Endothelial cell of umbilical vein (primary cell): Measurements from ENCODE around the gene ZIC1. TPM values are rescaled to one million over a fixed set of nuclear protein-coding genes. Genes with fewer than 3 reads are reported as not detected.
A peak's percentile ranks its signal among the peaks of the same experiment; 100 is the strongest.

Experiments used
- BruUV-seq: library from RNA; stranded (reverse); fragments of 400-500 nt; replicated peaks from 2 replicates; lab custom pipeline; 2021; lab: Mats Ljungman, UMichigan
- CTCF ChIA-PET: fragments of 300-600, 350-600 bp; sonication (Branson Sonifier 250); formaldehyde crosslinking; loops from one replicate; lab custom pipeline; 2021; ENCODE audit warnings: antibody characterized with exemption, inconsistent platforms; lab: Charles Lee
- POLR2A ChIA-PET: fragments of 300-600, 350-600 bp; sonication (Branson Sonifier 250); formaldehyde crosslinking; loops from one replicate; lab custom pipeline; 2021; ENCODE audit warnings: antibody characterized with exemption, inconsistent platforms; lab: Charles Lee
- DNase-seq: peaks from one replicate; pipeline ENCODE4 v3.0.0-alpha.2; 2011; ENCODE audit warnings: low read depth, low spot score
- FAIRE-seq: peaks from 2 replicates; lab custom pipeline; 2011; peaks lifted over from hg19 to GRCh38; lab: Jason Lieb, UNC
- H2AFZ ChIP-seq: 2 replicates; pipeline ENCODE4 v1.6.0; 2012; ENCODE audit warnings: low read depth, low read length, control low read depth, inconsistent platforms
- H3K27ac ChIP-seq: 2 replicates; pipeline ENCODE4 v1.5.1; 2011; ENCODE audit warnings: low read depth, mild to moderate bottlenecking, control low read depth, low read length, moderate library complexity; ENCODE audit not compliant: insufficient read depth
- H3K27me3 ChIP-seq, 2 experiments: 2 replicates each; pipeline versions ENCODE4 v1.6.0 to v1.6.1; 2011; ENCODE audit warnings: low read length in 2 of 2, mixed read lengths in 1 of 2; ENCODE audit not compliant: control insufficient read depth in 2 of 2, insufficient read depth in 2 of 2
- H3K36me3 ChIP-seq, 2 experiments: 2 replicates in 1 of 2; 3 replicates in 1 of 2; pipeline ENCODE4 v1.5.1; 2011; ENCODE audit warnings: low read length in 2 of 2, mild to moderate bottlenecking in 1 of 2, moderate library complexity in 1 of 2; ENCODE audit not compliant: control insufficient read depth in 2 of 2, insufficient read depth in 2 of 2; ENCODE audit errors: extremely low read depth in 1 of 2
- H3K4me1 ChIP-seq: 3 replicates; pipeline ENCODE4 v1.5.1; 2011; ENCODE audit warnings: mild to moderate bottlenecking, low read length; ENCODE audit not compliant: control insufficient read depth, insufficient read depth; ENCODE audit errors: extremely low read depth
- H3K4me2 ChIP-seq: 2 replicates; pipeline ENCODE4 v1.6.1; 2011; ENCODE audit warnings: low read length, control low read depth, mixed read lengths; ENCODE audit not compliant: insufficient read depth
- H3K4me3 ChIP-seq, 3 experiments: fragments of 200-600 bp in 1 of 3; sonication (generic), shearing (Covaris generic) in 1 of 3; replicated peaks in 1 of 3; 2 replicates each; pipeline ENCODE4 v1.5.1; 2011 to 2016; ENCODE audit warnings: control low read depth in 3 of 3, low read length in 3 of 3, mild to moderate bottlenecking in 2 of 3, inconsistent platforms in 1 of 3, low read depth in 1 of 3, moderate library complexity in 1 of 3; ENCODE audit not compliant: insufficient read depth in 1 of 3
- H3K79me2 ChIP-seq: 2 replicates; pipeline ENCODE4 v1.6.0; 2012; ENCODE audit warnings: low read length, inconsistent platforms; ENCODE audit not compliant: control insufficient read depth, insufficient read depth
- H3K9ac ChIP-seq: replicated peaks from 2 replicates; pipeline ENCODE3; 2011; ENCODE audit warnings: low read length, control low read depth; ENCODE audit not compliant: insufficient read depth; ENCODE audit errors: extremely low read depth
- H3K9me1 ChIP-seq: replicated peaks from 3 replicates; pipeline ENCODE4 v1.6.0; 2011; ENCODE audit warnings: mild to moderate bottlenecking, low read length; ENCODE audit not compliant: control insufficient read depth, insufficient read depth; ENCODE audit errors: extremely low read depth
- H3K9me3 ChIP-seq: replicated peaks from 2 replicates; pipeline ENCODE4 v1.5.1; 2012; ENCODE audit warnings: low read length, inconsistent platforms; ENCODE audit not compliant: control insufficient read depth, insufficient read depth
- H4K20me1 ChIP-seq: replicated peaks from 2 replicates; pipeline ENCODE3; 2011; ENCODE audit warnings: mild to moderate bottlenecking, low read length; ENCODE audit not compliant: control insufficient read depth, insufficient read depth; ENCODE audit errors: extremely low read depth
- CTCF ChIP-seq, 2 donors: IDR thresholded peaks; 1 replicate in 1 of 2; 2 replicates in 1 of 2; pipeline ENCODE4 v1.5.1; 2011; ENCODE audit warnings: low read length in 2 of 2, mild to moderate bottlenecking in 2 of 2, moderate library complexity in 2 of 2, control low read depth in 1 of 2, inconsistent platforms in 1 of 2, low read depth in 1 of 2; ENCODE audit not compliant: insufficient read depth in 1 of 2; ENCODE audit errors: extremely low read depth in 1 of 2
- EZH2 ChIP-seq: IDR thresholded peaks from 2 replicates; pipeline ENCODE4 v1.6.1; 2012; ENCODE audit warnings: borderline replicate concordance, low read depth, mild to moderate bottlenecking, moderate library complexity, low read length, inconsistent platforms; ENCODE audit not compliant: severe bottlenecking
- GATA2 ChIP-seq: IDR thresholded peaks from 2 replicates; pipeline ENCODE4 v1.7.0; 2011; ENCODE audit warnings: low read depth, mild to moderate bottlenecking, moderate library complexity, mixed read lengths, low read length; ENCODE audit not compliant: insufficient read length, insufficient read depth
- JUN ChIP-seq: IDR thresholded peaks from 2 replicates; pipeline ENCODE4 v1.6.1; 2011; ENCODE audit warnings: borderline replicate concordance, low read depth; ENCODE audit not compliant: insufficient read length, insufficient read depth
- MYC ChIP-seq: IDR thresholded peaks from one replicate; pipeline ENCODE4 v1.6.1; 2011; ENCODE audit warnings: mild to moderate bottlenecking, low read depth, low read length
- POLR2AphosphoS5 ChIP-seq: IDR thresholded peaks from 2 replicates; pipeline ENCODE4 v1.6.1; 2012; ENCODE audit warnings: low read depth, mild to moderate bottlenecking, control low read depth, low read length, moderate library complexity; ENCODE audit not compliant: insufficient read depth
- dilution Hi-C: fragments of 300-500 bp; cut with MboI; formaldehyde crosslinking; loops from one replicate; pipeline ENCODE4 v1.15.0; 2019; ENCODE audit warnings: low sequenced_read_pairs; ENCODE audit not compliant: extremely low pct_ligation_motif_present
- intact Hi-C: fragments of 100-400 bp; cut with micrococcal nuclease; formaldehyde crosslinking; loops from one replicate; pipeline ENCODE4 v1.10.0; 2022
- polyA plus RNA-seq, 4 experiments: library from polyadenylated mRNA; depleted of rRNA in 3 of 4; stranded (reverse) in 3 of 4; unstranded in 1 of 4; fragments of >200 nt; gene quantifications; 2 replicates each; pipeline versions ENCODE4 v1.2.1 to v1.2.3, GENCODE V29; 2011 to 2012; ENCODE audit warnings: missing spikeins in 1 of 4
- total RNA-seq: library from RNA; stranded (reverse); gene quantifications from 2 replicates; pipeline ENCODE4 v1.2.3, GENCODE V29; 2021

ZIC1 gene
- total and polyA plus RNA-seq, 2 donors (not counting 3 experiments of a cell fraction or from before 2014, with no cell fraction given): not detected

- no peak for TF ChIP-seq GATA2
- TF ChIP-seq POLR2AphosphoS5: no peak
- TF ChIP-seq EZH2: peak; percentile 15
- no peak for TF ChIP-seq MYC
- TF ChIP-seq JUN: no peak
- TF ChIP-seq CTCF (IDR thresholded peaks at IDR 0.05; ENCODE audit: extremely low read depth in 1 of 2, insufficient read depth in 1 of 2, low read depth in 1 of 2, low read length in 2 of 2): no peak
- Histone ChIP-seq H3K4me1 (no peaks in the 10 kb centered on the region), H2AFZ (no peak overlapping the region), H3K9me1 (no peaks in the 10 kb centered on the region), H3K27ac (no peak overlapping the region), H3K4me2 (no peak overlapping the region), H3K27me3 (peaks cover 88 to 99% of the 10 kb centered on the region in 2 experiments), H3K9me3 (no peaks in the 10 kb centered on the region), H3K79me2 (no peaks in the 10 kb centered on the region), H4K20me1 (no peaks in the 10 kb centered on the region), H3K9ac (no peak overlapping the region), H3K36me3 (no peaks in the 10 kb centered on the region), H3K4me3 (no peak overlapping the region)
- POLR2A ChIA-PET: no interaction called here
- CTCF ChIA-PET: interaction anchor here (1.0 to 2.0 kb wide), 5 partner anchors 9 to 699 kb away, joined by 3 to 5 read pairs (median 3); no protein-coding TSS in a partner anchor
- no peak for DNase-seq
- intact Hi-C loops (no loop called here), dilution Hi-C loops (no loop called here)
- no peak for FAIRE-seq
- BruUV-seq: no TSS peak
Observed at GRCh38 chr3:147377412-147378367, 31.5 kb upstream of the ZIC1 start.
